ENCODE results near the gene MAST2.

DNA sequence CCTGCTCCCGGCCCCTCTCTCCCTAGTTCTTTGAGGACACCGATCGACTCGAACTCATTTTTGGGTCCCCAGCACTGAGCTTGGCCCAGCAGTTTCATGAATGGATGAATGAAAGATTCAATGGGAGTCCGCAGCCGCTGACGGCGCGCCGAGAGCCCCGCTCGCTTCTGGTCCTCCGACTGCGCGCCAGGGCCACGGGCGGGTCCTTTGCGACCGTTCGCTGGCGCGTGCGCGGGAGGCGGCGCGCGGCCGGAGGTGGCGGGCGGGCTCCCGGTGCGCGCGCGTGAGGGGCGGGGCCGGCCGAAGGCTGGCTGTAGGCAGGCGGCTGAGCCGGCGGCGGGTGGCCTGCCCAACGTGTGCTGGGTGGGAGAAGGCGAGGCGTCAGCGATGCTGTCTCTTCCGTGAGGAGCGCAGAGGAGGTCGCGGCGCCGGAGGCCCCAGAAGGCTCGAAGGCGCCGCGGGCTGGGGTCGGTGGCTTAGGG is at the start of gene MAST2:
- TF ChIP-seq JUN (IDR thresholded peaks at IDR 0.05; ENCODE audit: borderline replicate concordance, insufficient read depth, insufficient read length, low read depth) (no peak), EZH2 (IDR thresholded peaks at IDR 0.05; ENCODE audit: borderline replicate concordance, low read depth, low read length, severe bottlenecking) (no peak), POLR2AphosphoS5 (IDR thresholded peaks at IDR 0.05; ENCODE audit: insufficient read depth, low read depth, low read length) (peak; percentile 60), GATA2 (IDR thresholded peaks at IDR 0.05; ENCODE audit: insufficient read depth, insufficient read length, low read depth, low read length) (no peak), POLR2A (IDR thresholded peaks at IDR 0.05; ENCODE audit: low read depth, low read length) (peak; percentile 50), MYC (IDR thresholded peaks at IDR 0.05; ENCODE audit: low read depth, low read length) (no peak)
- TF ChIP-seq, protein P1, sequence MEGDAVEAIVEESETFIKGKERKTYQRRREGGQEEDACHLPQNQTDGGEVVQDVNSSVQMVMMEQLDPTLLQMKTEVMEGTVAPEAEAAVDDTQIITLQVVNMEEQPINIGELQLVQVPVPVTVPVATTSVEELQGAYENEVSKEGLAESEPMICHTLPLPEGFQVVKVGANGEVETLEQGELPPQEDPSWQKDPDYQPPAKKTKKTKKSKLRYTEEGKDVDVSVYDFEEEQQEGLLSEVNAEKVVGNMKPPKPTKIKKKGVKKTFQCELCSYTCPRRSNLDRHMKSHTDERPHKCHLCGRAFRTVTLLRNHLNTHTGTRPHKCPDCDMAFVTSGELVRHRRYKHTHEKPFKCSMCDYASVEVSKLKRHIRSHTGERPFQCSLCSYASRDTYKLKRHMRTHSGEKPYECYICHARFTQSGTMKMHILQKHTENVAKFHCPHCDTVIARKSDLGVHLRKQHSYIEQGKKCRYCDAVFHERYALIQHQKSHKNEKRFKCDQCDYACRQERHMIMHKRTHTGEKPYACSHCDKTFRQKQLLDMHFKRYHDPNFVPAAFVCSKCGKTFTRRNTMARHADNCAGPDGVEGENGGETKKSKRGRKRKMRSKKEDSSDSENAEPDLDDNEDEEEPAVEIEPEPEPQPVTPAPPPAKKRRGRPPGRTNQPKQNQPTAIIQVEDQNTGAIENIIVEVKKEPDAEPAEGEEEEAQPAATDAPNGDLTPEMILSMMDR (IDR thresholded peaks at IDR 0.05; ENCODE audit: extremely low read depth in 1 of 2, insufficient read depth in 1 of 2, low read depth in 1 of 2, low read length in 2 of 2), result no peak
- TF ChIP-seq, protein P2, sequence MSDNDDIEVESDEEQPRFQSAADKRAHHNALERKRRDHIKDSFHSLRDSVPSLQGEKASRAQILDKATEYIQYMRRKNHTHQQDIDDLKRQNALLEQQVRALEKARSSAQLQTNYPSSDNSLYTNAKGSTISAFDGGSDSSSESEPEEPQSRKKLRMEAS (IDR thresholded peaks at IDR 0.05; ENCODE audit: insufficient read depth, insufficient read length), result no peak

Measured in endothelial cell of umbilical vein (primary cell).